Ramos (cell line): ENCODE measurements around the gene GPR143.

Experiments used
- in situ Hi-C: fragments of 300-500 bp; cut with MboI; formaldehyde crosslinking; loops from one replicate; pipeline ENCODE4 v1.14.3; 2022; ENCODE audit warnings: low sequenced_read_pairs; ENCODE audit not compliant: unreplicated experiment

The GPR143 gene

DNA sequence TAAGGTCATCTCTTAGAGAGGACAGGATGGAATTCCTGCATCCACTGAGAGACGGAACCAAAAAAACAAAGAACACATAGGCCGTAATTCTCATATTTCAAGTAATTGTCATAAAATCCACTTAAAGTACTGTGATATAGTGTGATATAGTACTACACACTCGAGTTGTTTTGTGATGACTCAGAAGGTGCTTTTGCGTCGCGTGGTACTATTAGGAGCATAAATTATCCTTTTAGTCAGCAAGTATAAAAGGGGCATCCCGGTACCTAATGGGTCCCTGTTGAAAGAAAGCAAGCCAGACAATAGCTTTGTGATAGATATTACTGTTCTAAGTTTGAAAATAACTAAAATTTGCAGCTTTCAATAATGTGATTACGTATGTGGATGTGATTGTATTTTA, 55.3 kb downstream of the GPR143 start:
- in situ Hi-C loops = loop anchor here (25.0 kb wide), 1 partner anchor 898 kb away; the partner anchor contains the start of gene FAM9A

DNA sequence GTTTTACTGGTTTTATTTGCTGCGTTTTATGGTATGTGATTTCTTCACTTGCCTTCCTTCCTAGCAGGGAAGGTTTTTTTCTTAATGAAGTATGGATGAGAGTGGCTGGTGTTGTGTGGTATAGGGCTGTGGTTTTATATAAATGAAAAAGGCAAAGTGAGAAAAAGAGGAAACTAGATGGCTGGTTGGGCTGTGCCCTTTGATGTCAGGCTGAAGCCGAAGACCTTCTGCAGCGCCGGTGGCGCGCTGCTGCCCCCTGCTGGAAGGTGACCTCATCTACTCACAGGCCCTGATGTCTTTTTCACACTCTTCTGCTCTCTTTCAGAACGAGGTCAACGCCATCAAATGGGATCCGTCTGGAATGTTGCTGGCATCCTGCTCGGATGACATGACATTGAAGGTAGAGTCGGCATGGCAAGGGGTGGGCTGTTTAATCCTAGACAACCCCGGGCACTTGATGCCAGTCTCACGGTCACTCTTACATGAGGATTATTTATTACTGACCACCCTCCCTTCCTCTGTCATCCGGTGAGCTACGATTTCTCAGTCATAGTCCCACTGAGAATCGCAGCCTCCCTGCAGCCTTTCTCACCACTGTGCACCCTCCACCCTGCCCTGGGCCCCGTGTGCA, 56.6 kb downstream of the GPR143 start:
- in situ Hi-C loops = loop anchor here (10.0 to 25.0 kb wide), 2 partner anchors 244 to 897 kb away; partner anchors contain the start of genes FAM9A and TBL1X

DNA sequence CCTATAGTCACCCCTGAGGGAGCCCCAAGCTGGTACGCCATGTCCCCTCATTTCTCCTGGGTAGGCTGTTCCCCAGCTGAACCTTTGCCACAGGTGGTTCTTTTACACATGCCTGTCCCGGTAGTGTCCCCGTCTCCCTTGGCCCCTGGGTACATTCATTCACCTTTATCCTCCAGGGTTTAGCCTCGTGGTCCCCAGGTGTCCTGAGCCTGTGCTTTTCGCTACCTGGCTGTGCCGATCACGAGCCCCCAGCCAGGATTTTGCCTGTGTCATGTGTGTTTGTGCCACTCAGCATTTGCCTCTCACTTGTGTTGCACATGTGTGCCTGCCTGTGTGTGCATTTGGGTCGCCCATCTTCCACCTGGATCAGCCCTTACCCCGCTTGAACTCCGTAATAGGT, 57.6 kb downstream of the GPR143 start:
- in situ Hi-C loops = loop anchor here (10.0 to 25.0 kb wide), 2 partner anchors 243 to 896 kb away; partner anchors contain the start of genes FAM9A and TBL1X

DNA sequence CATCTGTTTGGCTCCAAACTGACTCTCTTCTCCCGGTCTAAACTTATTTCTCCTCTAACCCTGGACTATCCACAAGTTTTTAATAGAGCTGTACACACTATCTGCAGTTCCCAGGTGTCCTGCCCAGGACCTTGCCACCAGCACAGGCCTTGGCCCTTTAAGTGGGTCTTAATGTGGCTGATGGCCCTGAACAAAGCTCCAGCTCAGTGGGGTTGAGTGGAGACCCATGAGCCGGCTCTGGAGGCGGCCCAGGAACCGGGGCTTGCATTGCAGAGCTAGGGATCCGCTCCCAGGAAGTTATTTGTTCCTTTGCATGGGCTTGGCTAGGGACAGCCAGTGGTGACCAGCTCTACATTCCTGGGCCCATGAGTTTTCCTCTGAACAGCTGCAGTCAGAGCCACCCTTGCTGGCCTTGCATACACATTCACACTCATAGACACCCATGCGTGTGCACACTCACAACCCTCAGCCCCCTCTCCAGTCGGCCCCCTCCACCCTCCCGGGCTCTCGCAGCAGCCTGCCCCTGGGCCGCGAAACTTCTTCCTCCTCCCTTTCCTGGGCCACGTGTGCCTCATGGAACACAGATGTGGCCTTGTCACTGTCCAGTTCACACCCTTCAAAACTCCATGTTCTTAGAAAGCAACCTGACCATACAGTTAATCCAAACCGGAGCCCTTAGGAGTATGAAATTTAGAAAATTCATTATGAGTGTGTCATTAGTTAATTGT, 58.2 kb downstream of the GPR143 start:
- in situ Hi-C loops = loop anchor here (10.0 to 25.0 kb wide), 2 partner anchors 243 to 895 kb away; partner anchors contain the start of genes FAM9A and TBL1X

DNA sequence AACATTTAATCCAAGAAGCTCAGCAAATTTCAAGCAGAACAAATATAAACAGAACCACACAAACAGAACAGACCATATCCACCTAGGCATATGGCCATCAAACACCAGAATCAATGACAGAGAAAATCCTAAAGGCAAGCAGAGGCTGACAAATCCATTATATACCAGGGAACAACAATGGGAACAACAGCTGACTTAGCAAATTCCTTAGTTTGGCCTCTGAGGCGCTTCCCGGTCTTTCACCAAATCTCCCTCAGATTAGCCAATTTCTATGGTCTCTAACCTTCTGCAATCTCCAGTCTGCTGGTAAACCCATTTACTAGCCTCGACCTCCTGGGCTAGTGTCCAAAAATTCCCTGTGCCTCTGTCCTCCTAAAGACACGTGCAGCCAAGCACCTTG, 59.2 kb downstream of the GPR143 start:
- in situ Hi-C loops = loop anchor here (10.0 to 25.0 kb wide), 2 partner anchors 242 to 894 kb away; partner anchors contain the start of genes FAM9A and TBL1X

DNA sequence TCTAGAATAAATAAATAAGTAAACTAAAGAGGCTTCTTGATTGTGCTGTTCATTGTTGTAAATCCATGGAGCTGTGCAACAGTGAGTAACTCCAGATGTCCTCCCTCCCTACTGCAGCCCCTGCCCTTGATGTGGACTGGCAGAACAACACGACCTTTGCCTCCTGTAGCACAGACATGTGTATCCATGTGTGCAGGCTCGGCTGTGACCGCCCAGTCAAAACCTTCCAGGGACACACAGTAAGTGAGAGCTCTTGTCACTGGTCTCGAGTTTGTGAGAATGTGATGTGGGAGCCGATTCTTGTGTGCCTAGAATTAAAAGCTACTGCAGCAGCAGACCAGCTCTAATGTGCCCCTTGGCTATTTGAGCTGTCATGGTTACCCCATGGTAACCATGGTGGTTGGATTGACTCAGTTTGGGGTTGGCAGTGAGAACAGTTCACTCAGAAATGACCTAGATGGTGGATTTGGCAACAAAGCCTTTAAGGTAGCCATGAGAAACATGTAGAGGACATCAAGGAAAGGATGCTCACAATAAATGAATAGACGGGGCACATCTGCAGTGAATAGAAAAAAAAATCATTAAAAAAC, 60.7 kb downstream of the GPR143 start:
- in situ Hi-C loops = loop anchor here (10.0 to 25.0 kb wide), 2 partner anchors 240 to 893 kb away; partner anchors contain the start of genes FAM9A and TBL1X

DNA sequence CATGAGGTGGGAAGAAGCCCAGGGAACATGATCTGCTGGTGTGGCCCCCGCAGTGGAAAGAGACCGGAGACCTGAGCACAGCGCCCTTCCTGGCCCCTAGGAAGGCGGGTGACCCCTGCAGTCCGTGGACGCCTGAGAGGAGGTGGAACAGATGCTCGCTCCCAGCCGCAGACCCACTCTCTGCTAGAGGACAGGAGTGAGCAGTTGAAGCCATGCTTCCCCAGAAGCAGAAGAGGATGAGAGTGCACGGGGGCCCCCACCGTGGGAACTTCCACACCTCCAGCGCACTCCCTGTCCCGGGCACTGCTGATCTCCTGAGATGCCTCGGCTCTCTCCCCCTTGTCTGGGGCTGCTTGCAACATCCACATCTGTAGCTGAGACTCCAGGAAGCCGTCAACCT, 62.2 kb downstream of the GPR143 start:
- in situ Hi-C loops = loop anchor here (10.0 to 25.0 kb wide), 2 partner anchors 239 to 891 kb away; partner anchors contain the start of genes FAM9A and TBL1X

DNA sequence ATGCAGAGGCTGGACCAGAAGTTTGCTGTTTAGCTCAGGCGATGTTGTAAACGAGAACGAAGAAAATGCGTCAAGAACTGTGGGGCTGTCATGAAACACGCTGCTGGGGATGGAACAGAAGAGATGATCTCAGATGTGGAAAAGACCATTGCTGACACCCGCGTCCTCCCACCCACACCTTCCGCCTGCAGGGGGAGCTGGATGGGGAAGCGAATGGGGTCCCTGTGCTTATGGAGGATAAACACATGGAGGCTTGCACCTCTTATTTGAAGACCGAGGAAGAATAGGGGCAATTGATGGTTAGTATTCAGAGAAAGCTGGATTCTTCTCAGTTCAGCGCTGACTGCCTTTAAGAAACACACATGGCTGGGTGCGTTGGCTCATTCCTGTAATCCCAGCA, 63.9 kb downstream of the GPR143 start:
- in situ Hi-C loops = loop anchor here (10.0 to 25.0 kb wide), 2 partner anchors 237 to 889 kb away; partner anchors contain the start of genes FAM9A and TBL1X

DNA sequence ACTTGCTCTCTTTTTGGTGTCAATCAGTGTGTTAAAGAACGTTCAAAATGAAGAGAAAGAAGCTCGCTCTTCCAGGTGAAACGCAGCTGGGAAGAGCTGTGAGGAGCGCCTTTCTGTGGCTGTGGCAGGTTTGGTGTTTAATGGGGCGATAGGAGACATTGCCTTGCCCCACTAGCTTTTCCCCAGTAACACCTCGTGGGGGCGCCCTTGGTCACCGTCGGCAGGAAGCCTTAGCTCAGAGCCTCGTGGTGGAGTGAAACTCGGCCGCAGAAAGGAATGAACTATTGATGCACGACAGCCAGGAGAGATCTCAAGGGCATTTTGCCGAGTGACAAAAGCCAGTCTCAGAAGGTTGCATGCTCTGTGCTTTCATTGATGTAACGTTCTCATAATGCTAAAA, 65.1 kb downstream of the GPR143 start:
- in situ Hi-C loops = loop anchor here (10.0 to 25.0 kb wide), 2 partner anchors 236 to 888 kb away; partner anchors contain the start of genes FAM9A and TBL1X

DNA sequence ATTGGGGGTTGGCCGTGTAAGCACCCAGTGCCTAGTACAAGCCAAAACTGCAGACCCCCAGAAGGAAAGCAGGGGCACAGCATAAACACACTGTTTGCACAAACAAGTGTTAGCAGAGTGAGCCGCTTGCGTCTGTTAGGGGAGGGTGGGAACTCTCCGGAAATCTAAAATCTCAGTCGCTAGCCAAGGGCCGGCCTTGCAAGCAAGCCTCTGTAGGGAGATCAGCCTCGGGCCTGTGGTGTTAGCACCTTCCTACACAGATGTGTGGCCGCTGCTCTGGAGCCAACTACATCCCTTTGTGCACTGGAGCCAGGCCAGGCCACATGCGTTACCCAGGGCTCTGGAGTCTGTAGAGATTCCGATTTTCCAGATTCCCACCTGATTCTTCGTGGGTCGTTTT, 67.1 kb downstream of the GPR143 start:
- in situ Hi-C loops = no loop called here

DNA sequence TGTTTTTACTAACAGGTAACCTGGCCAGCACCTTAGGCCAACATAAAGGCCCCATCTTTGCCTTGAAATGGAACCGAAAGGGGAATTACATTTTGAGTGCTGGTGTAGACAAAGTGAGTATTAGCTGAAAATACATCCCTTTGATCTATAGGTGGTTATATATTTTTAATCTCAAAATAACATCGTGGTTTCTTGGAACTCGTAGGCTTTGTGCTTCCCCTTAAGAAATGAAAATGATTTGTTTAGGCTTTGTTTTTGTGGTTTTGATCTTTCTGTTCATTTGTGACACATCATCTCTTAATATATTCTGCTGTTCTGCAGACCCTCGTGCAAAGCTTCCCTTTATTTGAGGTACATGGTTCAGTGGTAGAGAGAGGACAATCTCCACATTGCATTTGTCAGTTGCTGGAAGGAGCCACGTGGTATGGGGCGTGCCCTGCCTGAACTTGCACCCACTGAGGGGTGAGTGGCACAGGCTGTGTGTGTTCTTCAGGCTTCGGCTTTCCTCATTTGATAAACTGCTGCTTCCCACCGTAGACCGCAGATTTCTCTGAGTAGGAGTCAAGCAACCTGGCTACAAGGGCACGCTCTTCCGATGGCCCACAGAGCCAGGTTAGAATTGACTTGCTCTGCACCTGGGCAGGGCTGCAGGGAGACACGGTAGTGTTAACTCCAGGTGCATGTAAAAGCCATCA, 72.2 kb downstream of the GPR143 start:
- in situ Hi-C loops = no loop called here

DNA sequence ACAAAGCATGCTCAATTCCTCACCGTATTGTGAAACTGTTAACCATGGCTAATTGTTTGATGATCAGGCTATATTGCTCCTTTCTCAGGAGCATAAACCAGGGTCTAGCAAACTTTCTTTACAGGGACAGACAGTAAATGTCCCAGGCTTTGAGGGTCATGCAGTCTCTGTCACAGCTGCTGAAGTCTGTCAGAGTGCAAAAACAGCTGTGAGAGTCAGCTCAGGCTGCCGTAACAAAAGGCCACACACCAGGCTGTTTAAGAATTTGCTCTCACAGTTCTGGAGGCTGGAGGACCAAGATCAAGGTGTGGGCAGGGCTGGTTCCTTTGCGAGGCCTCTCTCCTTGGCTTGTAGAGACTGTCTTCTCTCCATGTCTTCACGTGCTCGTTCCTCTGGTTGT, 75.6 kb downstream of the GPR143 start:
- in situ Hi-C loops = no loop called here

DNA sequence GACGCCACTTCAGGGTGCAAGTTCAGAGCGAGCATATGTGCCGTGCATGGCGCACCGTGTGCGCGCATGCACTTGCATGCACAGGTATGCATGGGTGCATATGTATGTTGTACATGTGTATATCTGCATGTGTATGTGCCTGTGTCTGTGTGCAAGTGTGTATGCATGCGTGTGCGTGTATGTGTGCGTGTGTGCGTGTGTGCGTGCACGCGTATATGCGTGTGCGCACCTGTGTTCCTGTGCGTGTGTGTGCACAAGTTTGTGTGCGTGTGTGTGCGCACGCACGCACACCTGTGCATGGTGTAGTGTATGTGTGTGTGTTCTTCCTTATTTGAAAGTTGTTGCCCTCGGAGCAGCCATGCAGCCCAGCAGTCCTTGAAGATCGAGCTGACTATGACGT, 76.8 kb downstream of the GPR143 start:
- in situ Hi-C loops = no loop called here

DNA sequence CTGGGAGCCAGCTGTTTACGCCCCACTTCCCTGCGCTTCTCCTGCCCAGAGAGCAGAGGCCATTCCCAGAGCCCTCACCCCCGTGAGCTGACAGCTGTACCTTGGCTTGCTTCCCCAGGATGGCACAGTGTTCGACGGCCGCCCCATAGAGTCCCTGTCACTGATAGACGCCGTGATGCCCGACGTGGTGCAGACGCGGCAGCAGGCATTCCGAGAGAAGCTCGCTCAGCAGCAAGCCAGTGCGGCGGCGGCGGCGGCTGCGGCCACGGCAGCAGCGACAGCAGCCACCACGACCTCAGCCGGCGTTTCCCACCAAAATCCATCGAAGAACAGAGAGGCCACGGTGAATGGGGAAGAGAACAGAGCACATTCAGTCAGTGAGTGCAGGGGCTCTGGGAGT, 77.7 kb downstream of the GPR143 start:
- in situ Hi-C loops = no loop called here

DNA sequence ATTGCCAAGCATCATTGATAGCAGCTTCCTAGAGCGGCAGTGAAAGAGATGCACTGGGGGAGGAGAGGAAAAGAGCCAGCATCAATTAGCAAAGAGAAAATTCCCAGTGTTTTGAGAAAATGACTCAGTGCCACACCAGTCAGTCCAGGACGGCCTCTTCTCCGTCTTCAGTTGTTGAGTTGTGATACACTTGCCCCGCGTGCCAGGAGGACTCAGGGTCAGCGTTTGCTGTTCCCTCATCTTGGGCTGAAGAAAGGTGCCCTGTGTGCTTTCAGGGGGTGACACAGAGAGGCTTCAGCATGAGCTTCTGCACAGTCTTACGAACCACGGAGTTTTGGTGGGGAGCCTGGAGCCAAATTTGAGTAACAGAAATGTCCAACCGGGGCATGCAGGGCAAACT, 82.3 kb downstream of the GPR143 start:
- in situ Hi-C loops = no loop called here

DNA sequence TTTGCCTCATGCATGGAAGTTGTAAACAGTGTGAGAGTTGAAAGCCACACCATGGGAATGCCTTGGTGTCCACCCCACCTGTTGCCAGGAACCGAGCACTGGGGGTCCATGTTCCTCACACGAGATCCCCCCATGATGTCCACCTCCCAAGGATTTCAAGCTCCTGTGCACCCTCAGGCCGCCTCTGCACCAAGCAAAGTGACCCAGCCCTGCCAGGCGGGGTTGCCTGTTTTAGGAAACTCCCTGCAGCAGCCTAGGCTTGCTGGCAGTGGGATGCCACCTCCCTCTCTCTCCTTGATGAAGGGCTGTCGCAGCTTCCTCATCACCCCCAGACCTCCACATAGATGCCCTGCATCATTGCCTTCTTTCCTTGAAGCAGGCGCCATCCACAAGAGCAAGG, 82.8 kb downstream of the GPR143 start:
- in situ Hi-C loops = no loop called here

DNA sequence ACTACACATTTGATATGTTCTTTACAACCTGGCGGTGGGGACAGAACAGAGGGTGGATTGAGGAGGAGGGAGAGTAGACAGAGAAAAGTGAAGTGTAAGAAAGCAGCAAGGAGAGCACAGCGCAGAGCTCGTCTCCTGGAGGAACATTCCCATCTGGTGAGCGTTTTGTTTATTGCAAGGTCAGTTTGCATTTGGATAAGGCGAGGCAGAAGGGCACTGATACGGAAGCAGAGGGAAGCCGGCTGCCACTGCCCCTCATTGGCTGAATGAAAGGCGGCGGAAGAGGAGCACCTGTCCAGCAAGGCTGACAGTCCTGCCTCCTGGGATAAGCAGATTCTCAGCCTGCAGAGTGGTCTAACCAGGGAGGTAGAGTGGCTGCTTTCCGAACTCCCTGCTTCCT, 83.2 kb downstream of the GPR143 start:
- in situ Hi-C loops = no loop called here

DNA sequence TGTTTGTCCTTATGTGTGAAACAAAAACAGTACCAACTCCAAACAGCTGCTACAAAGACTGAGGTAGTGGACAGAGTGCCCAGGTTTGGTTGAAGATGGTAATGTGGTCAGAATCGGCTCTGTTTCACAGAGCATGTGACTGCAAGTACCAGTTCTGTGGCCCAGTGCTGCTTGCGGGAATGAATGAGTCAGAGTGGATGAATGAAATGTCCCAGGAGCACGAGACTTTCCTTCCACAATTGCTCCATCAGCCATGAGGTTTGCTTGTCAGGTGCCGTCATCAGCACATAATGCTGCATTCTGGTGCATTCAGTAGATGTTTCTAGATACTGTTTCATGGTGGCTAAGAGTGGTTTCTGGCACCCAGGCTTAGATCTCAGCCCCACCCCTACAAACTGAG, 84.2 kb downstream of the GPR143 start:
- in situ Hi-C loops = no loop called here

DNA sequence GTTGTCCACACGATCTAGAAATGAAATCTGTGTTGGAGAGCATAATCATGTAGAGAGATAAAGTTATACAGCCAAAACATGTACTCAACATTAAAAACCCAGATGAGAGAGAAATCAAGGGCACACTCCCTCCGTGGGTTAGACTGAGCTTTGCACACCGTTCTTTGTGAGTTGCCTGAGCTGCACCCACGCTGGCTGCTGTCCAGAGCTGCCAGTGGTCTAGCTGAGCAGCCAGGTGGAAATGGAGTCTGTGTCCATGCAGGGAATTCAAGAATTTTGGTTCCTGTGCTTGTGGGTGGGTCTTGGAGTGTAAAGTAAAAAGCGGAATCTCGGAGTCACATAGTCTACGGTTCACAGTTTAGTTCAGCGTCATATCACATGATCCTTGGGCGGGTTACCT, 84.6 kb downstream of the GPR143 start:
- in situ Hi-C loops = no loop called here

DNA sequence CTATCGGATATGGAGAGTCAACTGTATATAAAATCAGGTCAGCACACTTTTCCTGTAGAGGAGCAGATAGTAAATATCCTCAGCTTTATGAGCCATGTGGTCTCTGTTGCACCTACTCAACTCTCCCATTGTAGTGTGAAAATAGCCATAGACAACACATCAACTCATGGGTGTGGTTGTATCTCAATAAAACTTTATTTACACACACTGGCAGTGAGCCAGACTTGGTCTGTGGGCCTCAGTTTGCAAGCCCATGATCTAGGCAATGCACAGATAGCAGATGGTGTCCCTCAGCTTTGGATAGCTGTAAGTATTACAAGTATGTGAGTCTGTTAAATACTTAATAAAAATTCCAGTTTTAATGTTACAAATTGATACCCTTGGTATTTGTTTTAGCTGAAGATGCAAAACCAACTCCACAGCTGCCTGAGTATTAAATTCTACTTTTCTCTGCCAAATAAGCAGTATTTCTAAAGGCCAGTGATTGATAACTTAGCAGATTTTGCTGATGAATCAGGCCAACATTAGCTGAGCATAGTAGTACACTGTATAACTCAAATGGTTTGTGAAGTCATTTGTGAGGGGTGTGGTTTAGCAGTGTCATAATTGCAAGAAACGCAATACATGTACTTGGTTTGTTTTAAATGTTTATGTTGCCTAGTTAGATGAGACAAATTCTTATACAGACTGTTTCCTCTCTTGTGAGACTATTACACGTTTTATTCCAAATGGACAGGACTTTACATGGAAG, 87.3 kb downstream of the GPR143 start:
- in situ Hi-C loops = no loop called here
